GM21390 (cell line): Measurements from ENCODE around the gene PARP11.

Experiments
- ATAC-seq: cut with Tn5 transposase; IDR thresholded peaks from one replicate; pipeline ENCODE4 v1.9.1; 2021; ENCODE audit not compliant: unreplicated experiment

Gene PARP11

DNA sequence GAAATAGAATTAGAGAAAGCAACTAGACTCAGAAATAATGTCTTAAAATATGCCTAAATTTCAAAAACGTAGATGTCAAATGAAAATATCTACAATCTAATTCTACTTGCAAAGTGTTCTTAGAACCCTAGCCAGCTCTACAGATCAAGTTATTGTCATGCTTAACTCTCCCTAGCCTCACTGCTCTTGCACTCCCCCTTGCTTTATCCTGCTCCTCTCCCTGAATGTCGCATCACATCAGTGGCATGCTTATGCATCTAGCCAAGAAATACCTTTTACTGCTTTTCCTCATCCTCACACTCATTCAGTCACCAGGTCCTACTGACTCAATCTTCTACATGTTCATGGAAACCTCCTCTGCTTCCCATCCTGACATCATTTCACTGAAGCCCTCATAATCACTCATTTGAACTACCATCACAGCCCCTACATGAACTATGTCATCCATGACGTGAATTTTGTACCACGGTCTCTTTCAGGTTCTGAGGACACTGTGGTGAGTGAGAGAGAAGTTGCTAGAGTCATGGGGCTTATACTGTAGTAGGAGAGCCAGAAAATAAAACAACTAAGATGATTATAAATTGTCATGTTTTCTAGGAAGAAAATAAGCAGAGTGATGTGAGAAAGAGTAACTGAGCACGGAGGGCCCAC lies 97.7 kb downstream of the PARP11 start:
- ATAC-seq = no peak

DNA sequence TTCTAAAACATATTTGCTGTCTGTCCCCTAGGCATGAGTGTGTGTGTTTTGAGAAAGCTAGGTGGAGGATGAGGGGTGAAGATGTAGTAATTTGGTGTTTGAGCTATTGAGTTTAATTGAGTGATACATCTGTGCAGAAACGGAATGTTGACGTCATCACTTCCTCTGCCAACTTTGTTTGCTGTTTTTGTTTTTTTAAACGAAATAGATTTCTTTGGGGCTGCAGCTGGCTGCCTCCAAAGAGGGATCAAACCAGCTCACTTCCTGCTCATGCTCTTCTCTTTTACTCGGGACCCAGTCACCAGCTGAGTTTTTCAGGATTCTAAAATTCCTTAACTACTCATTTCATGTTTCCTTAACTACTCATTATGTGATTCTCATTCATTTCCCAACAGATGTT lies 100.8 kb downstream of the PARP11 start:
- ATAC-seq = no peak

DNA sequence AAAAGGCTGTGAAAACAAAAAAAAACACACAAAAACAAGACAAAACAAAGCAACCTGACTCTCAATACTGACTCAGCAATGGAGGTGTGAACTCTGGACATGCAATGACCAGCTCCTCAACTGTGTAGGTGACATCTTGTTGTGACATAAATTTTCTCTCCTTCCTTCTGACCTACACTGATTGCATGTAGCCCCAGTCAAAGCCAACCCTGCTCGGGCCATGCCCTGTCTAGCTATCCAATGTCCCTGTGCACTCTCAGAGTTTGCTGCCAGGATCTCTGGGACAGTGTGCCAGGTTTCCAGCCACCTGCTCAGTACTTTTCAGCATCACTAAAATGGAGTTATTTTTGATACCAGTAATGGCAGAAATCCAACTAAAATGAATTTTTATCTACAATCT lies 101.3 kb downstream of the PARP11 start:
- no peak for ATAC-seq

DNA sequence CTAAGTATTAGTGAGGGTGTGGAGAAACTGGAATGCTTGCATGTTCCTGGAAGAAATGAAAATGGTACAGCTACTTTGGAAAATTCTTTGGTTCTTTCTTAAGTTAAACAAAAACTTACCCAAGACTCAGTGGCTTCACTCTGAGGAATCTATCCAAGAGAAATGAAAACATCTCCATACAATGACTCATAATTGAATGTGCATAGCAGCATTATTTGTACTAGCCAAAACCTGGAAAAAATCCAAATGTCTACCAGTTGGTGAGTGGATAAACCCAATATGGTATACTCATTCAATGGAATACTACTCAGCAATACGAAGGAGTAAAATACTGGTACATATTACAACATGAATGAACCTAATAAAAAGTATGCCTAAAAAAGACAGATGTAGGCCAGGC lies 102.3 kb downstream of the PARP11 start:
- ATAC-seq = no peak

DNA sequence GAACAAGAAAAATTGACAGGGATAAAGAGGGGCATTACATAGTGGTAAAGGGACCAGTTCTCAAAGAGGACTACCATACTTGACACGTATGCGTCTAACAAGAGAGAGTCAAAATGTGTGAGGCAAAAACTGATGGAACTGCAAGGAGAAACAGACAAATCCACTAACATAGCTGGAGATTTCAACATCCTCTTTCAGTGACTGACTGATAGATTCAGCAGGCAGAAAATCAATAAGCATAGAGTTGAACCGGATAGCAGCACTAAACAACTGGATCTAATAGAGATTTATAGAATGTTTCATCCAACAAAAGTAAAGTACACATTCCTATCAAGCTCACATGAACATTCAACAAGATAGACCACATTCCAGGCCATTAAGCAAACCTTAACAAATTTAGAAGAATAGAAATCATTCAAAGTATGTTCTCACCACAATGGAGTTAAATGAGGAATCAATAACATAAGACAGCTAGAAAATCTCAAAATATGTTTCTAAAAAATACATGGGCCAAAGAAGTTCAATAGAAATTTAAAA lies 104.2 kb downstream of the PARP11 start:
- no peak for ATAC-seq

DNA sequence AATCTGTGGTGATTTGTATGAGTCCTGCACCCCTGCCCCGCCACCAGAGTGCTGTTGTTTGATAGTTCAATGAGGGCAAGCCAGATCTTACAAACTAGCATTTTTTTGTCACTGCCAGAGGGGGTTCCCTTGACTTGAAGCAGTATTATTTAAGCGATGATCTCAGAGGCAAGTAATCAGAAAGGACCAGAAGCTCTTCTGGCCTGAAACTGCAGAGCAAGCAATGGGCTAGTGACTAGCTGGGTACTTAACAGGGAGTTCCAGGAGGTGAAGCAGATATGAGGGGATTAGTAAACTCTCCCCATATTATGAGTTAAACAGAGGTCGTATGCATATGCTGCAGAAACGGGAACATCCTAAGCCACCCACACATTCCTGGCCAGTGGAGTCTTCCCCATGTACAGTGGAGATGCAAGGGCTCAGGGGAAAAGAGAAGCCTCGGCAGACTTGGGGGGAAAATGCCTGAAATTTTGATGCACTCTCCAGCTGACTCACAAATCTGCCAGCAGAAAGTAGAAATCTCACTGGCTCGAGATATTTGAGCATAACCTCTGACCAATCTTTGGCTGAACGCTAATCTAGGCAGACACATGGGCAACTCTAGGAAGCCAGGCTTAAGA lies 112.0 kb downstream of the PARP11 start:
- no peak for ATAC-seq

DNA sequence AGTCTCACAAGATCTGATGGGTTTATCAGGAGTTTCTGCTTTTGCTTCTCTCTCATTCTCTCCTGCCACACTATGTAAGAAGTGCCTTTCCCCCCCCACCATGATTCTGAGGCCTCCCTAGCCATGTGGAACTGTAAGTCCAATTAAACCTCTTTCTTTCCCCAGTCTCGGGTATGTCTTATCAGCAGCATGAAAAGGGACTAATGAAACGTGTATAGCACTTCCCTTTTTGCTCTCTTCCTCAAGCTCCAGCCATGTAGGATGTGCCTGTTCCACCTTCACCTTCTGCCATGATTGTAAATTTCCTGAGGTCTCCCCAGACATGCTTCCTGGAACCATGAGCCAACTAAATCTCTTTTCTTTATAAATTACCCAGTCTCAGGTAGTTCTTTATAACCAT lies 113.3 kb downstream of the PARP11 start:
- no peak for ATAC-seq
